Esophagus muscularis mucosa (tissue), 4 donors: Measurements from ENCODE around the gene ATP6V1F. TPM values are rescaled to one million over a fixed set of nuclear protein-coding genes. Genes with fewer than 3 reads are reported as not detected.
A peak's percentile ranks its signal among the peaks of the same experiment; 100 is the strongest.

Source experiments
- DNase-seq: peaks from one replicate; pipeline ENCODE4 v3.0.0-alpha.2; 2017; ENCODE audit errors: extremely low spot score
- H3K27ac ChIP-seq, 4 donors: fragments of 200-600 bp; sonication (generic); replicated peaks in 1 of 4; 1 replicate in 3 of 4; 2 replicates in 1 of 4; pipeline ENCODE4 v1.5.1; 2016 to 2019; ENCODE audit warnings: mild to moderate bottlenecking in 1 of 4
- H3K27me3 ChIP-seq, 4 donors: fragments of 200-600 bp; sonication (generic); one replicate each; pipeline versions ENCODE4 v1.5.1 to v1.6.0; 2016 to 2019
- H3K36me3 ChIP-seq, 4 donors: fragments of 200-600 bp; sonication (generic); one replicate each; pipeline ENCODE4 v1.5.1; 2016 to 2019
- H3K4me1 ChIP-seq, 4 donors: fragments of 200-600 bp; sonication (generic); one replicate each; pipeline ENCODE4 v1.5.1; 2016 to 2019
- H3K4me3 ChIP-seq, 4 donors: fragments of 200-600 bp; sonication (generic); 1 replicate in 2 of 4; 2 replicates in 2 of 4; pipeline ENCODE4 v1.5.1; 2016 to 2019; ENCODE audit warnings: mild to moderate bottlenecking in 4 of 4, moderate library complexity in 1 of 4
- H3K9me3 ChIP-seq, 4 donors: fragments of 200-600 bp; sonication (generic); 1 replicate in 3 of 4; 2 replicates in 1 of 4; pipeline ENCODE4 v1.5.1; 2016 to 2019
- CTCF ChIP-seq, 3 experiments: fragments of 200-600 bp in 2 of 3; fragments of 450-650 bp in 1 of 3; sonication (generic) in 2 of 3; IDR thresholded peaks; one replicate each; pipeline ENCODE4 v1.5.1; 2017 to 2019; ENCODE audit warnings: antibody characterized with exemption in 3 of 3, mild to moderate bottlenecking in 2 of 3, moderate library complexity in 1 of 3
- EP300 ChIP-seq: sonication (generic); formaldehyde crosslinking; IDR thresholded peaks from one replicate; pipeline ENCODE4 v1.6.1; 2017; ENCODE audit warnings: antibody characterized with exemption
- POLR2A ChIP-seq: fragments of 450-650 bp; IDR thresholded peaks from one replicate; pipeline ENCODE4 v1.6.1; 2017; ENCODE audit warnings: antibody characterized with exemption, moderate library complexity, mild to moderate bottlenecking, low read depth
- POLR2AphosphoS5 ChIP-seq, 2 donors: sonication (generic); formaldehyde crosslinking; IDR thresholded peaks; one replicate each; pipeline ENCODE4 v1.6.1; 2017; ENCODE audit warnings: antibody characterized with exemption in 2 of 2
- WGBS: methylation state at CpG from one replicate; pipeline ENCODE4 v1.1.5; 2018; 5-methylcytosine and 5-hydroxymethylcytosine counted together
- intact Hi-C: fragments of 100-400 bp; cut with DNase I; formaldehyde crosslinking; loops from one replicate; pipeline ENCODE4 v1.15.1; 2023
- total RNA-seq, 4 donors: library from RNA; depleted of rRNA; stranded (reverse); fragments of >200 nt; gene quantifications; one replicate each; pipeline versions ENCODE4 v1.1.0 to v1.2.1, GENCODE V29; 2016

Gene ATP6V1F
- total RNA-seq, 4 donors from 2014 or later = 74.3 to 108 (median 91.9) TPM

- WGBS = 90% methylated on average over 17 of the region's 23 CpGs
- intact Hi-C loops = no loop called here
- Histone ChIP-seq H3K27ac (peak overlapping the region; percentile 64 to 98 (median 97)), H3K9me3 (no peaks in the 10 kb centered on the region), H3K27me3 (no peaks in the 10 kb centered on the region), H3K4me3 (no peak overlapping the region), H3K36me3 (peaks cover 59 to 100% (median 99%) of the 10 kb centered on the region in 4 donors), H3K4me1 (peaks cover 15 to 39% (median 30%) of the 10 kb centered on the region in 4 donors)
- TF ChIP-seq POLR2AphosphoS5 (IDR thresholded peaks at IDR 0.05) (no peak), EP300 (no peak), POLR2A (no peak), CTCF (IDR thresholded peaks at IDR 0.05) (no peak)
- DNase-seq = no peak
These were observed 22.1 kb upstream of the ATP6V1F start for GRCh38 chr7:128840326-128841170.

- Histone ChIP-seq H3K27me3 (no peaks in the 10 kb centered on the region), H3K4me3 (no peak overlapping the region), H3K36me3 (peaks cover 63 to 100% (median 99%) of the 10 kb centered on the region in 4 donors), H3K9me3 (no peaks in the 10 kb centered on the region), H3K4me1 (peaks cover 10 to 32% (median 23%) of the 10 kb centered on the region in 4 donors), H3K27ac (peak overlapping the region; percentile 41 to 98 (median 80))
- no peak for DNase-seq
- intact Hi-C loops = no loop called here
- WGBS = 80% methylated on average over 8 of the region's 17 CpGs
- TF ChIP-seq POLR2A (no peak), CTCF (IDR thresholded peaks at IDR 0.05) (no peak), POLR2AphosphoS5 (IDR thresholded peaks at IDR 0.05) (peak in 1 of 2 donors; percentile 28)
These were observed 21.4 kb upstream of the ATP6V1F start for GRCh38 chr7:128841171-128841690.

GRCh38 chr7:128841921-128842673 lies 20.6 kb upstream of the ATP6V1F start:
- Histone ChIP-seq H3K4me1 (peaks cover 6 to 23% (median 15%) of the 10 kb centered on the region in 4 donors), H3K36me3 (peaks cover 69 to 100% (median 100%) of the 10 kb centered on the region in 4 donors), H3K4me3 (no peak overlapping the region), H3K27me3 (no peaks in the 10 kb centered on the region), H3K9me3 (no peaks in the 10 kb centered on the region), H3K27ac (peak overlapping the region; percentile 41 to 98 (median 80))
- TF ChIP-seq EP300 (no peak), POLR2AphosphoS5 (IDR thresholded peaks at IDR 0.05) (peak in 1 of 2 donors; percentile 39), CTCF (IDR thresholded peaks at IDR 0.05) (peak; percentile 49 to 97 (median 76))
- intact Hi-C loops = no loop called here
- WGBS = 51% methylated on average over 18 of the region's 35 CpGs
- no peak for DNase-seq

- no peak for DNase-seq
- Histone ChIP-seq H3K4me1 (peaks cover 6 to 16% (median 11%) of the 10 kb centered on the region in 4 donors), H3K4me3 (no peak overlapping the region), H3K36me3 (peaks cover 69 to 100% (median 99%) of the 10 kb centered on the region in 4 donors), H3K9me3 (no peaks in the 10 kb centered on the region), H3K27ac (peak overlapping the region; percentile 41 to 98 (median 80)), H3K27me3 (no peaks in the 10 kb centered on the region)
- TF ChIP-seq POLR2AphosphoS5 (IDR thresholded peaks at IDR 0.05) (no peak), POLR2A (no peak), EP300 (no peak), CTCF (IDR thresholded peaks at IDR 0.05) (no peak)
- WGBS = 90% methylated on average over 13 of the region's 38 CpGs
- intact Hi-C loops = no loop called here
These were observed 19.7 kb upstream of the ATP6V1F start for GRCh38 chr7:128842674-128843641.
